HG03520 (cell line): Measurements from ENCODE around the gene RBM23.

Source experiments
- ATAC-seq: cut with Tn5 transposase; IDR thresholded peaks from one replicate; pipeline ENCODE4 v1.9.1; 2021; ENCODE audit warnings: mild to moderate bottlenecking, moderate library complexity; ENCODE audit not compliant: unreplicated experiment

RBM23 gene

GRCh38 chr14:22887260-22887989 is 31.5 kb downstream of the RBM23 start:
- ATAC-seq = peak; percentile 24

GRCh38 chr14:22886500-22887259 is 32.3 kb downstream of the RBM23 start:
- ATAC-seq = peak; percentile 50

- ATAC-seq = no peak
Observed at GRCh38 chr14:22885975-22886374, 33.0 kb downstream of the RBM23 start.

- no peak for ATAC-seq
Observed at GRCh38 chr14:22884738-22885523, 34.0 kb downstream of the RBM23 start.

GRCh38 chr14:22884076-22884737 is 34.7 kb downstream of the RBM23 start:
- no peak for ATAC-seq

GRCh38 chr14:22883173-22883976 is 35.6 kb downstream of the RBM23 start, which contains the start of gene REM2:
Gene REM2 (plus strand): TSS chr14:22883222. CDS start chr14:22883288, 66 bp downstream.
- ATAC-seq = no peak

GRCh38 chr14:22882529-22883172 is 36.3 kb downstream of the RBM23 start:
- ATAC-seq = no peak

GRCh38 chr14:22882064-22882463 is 36.9 kb downstream of the RBM23 start:
- no peak for ATAC-seq

- no peak for ATAC-seq
Observed at GRCh38 chr14:22878271-22879246, 40.4 kb downstream of the RBM23 start.

- no peak for ATAC-seq
Observed at GRCh38 chr14:22877000-22877501, 41.9 kb downstream of the RBM23 start.

- no peak for ATAC-seq
Observed at GRCh38 chr14:22875748-22876319, 43.1 kb downstream of the RBM23 start.

GRCh38 chr14:22875003-22875747 is 43.8 kb downstream of the RBM23 start:
- ATAC-seq = no peak

GRCh38 chr14:22872833-22873520 is 46.0 kb downstream of the RBM23 start:
- ATAC-seq = no peak

GRCh38 chr14:22872033-22872832 is 46.7 kb downstream of the RBM23 start:
- no peak for ATAC-seq

GRCh38 chr14:22871224-22872032 is 47.5 kb downstream of the RBM23 start, which contains the start of gene LRP10:
Gene LRP10 (plus strand): TSS chr14:22871740. CDS start chr14:22872304, 564 bp downstream.
- ATAC-seq = peak; percentile 60
